GM12878 (cell line): ENCODE data around the gene NUMB. TPM values are rescaled to one million over a fixed set of nuclear protein-coding genes. Genes with fewer than 3 reads are reported as not detected.

ENCODE experiments used
- ATAC-seq: fragments of 200-7000 bp; cut with Tn5 transposase; 3 replicates; pipeline ENCODE4 v1.9.1; 2020; ENCODE audit warnings: mild to moderate bottlenecking, moderate library complexity
- BruUV-seq: library from RNA; stranded (reverse); fragments of 400-500 nt; replicated peaks from 2 replicates; lab custom pipeline; 2021; lab: Mats Ljungman, UMichigan
- CTCF ChIA-PET: fragments of 300-600 bp; sonication (Branson Sonifier 250); formaldehyde crosslinking; extraction: SDS; loops from one replicate; lab custom pipeline; 2021; ENCODE audit warnings: inconsistent platforms; lab: Yijun Ruan, JAX
- POLR2A ChIA-PET: fragments of 350-600 bp; formaldehyde crosslinking; extraction: SDS; loops from one replicate; lab custom pipeline; 2021; ENCODE audit warnings: inconsistent platforms; lab: Charles Lee
- RAD21 ChIA-PET: fragments of 300-600 bp; sonication (Branson Sonifier 250); formaldehyde crosslinking; loops from one replicate; lab custom pipeline; 2023; ENCODE audit warnings: antibody characterized with exemption; ENCODE audit not compliant: unreplicated experiment; lab: Charles Lee
- SMC1A ChIA-PET: fragments of 300-600 bp; sonication (Branson Sonifier 250); formaldehyde crosslinking; loops from one replicate; lab custom pipeline; 2023; ENCODE audit not compliant: unreplicated experiment, uncharacterized antibody; lab: Charles Lee
- DNase-seq: peaks from one replicate; pipeline ENCODE4 v3.0.0-alpha.2; 2011; ENCODE audit warnings: low read depth, low spot score
- FAIRE-seq: peaks from 3 replicates; lab custom pipeline; 2011; peaks lifted over from hg19 to GRCh38; lab: Jason Lieb, UNC
- H2AFZ ChIP-seq: 2 replicates; pipeline ENCODE4 v1.6.0; 2011; ENCODE audit warnings: low read depth, low read length, control low read depth; ENCODE audit not compliant: control insufficient read depth
- H3K27ac ChIP-seq: 2 replicates; pipeline ENCODE4 v1.5.1; 2011; ENCODE audit warnings: control low read depth; ENCODE audit not compliant: control insufficient read depth, insufficient read depth
- H3K27me3 ChIP-seq, 2 experiments: replicated peaks in 1 of 2; 2 replicates each; pipeline versions ENCODE4 v1.6.0 to v1.6.1; 2011; ENCODE audit warnings: low read length in 1 of 2; ENCODE audit not compliant: control insufficient read depth in 2 of 2, insufficient read depth in 2 of 2
- H3K36me3 ChIP-seq, 2 experiments: 2 replicates each; pipeline ENCODE4 v1.5.1; 2011; ENCODE audit warnings: low read length in 1 of 2; ENCODE audit not compliant: control insufficient read depth in 2 of 2, insufficient read depth in 2 of 2
- H3K4me1 ChIP-seq: 2 replicates; pipeline ENCODE4 v1.6.1; 2011; ENCODE audit warnings: mild to moderate bottlenecking, low read length, moderate library complexity, mixed read lengths; ENCODE audit not compliant: control insufficient read depth, insufficient read depth
- H3K4me2 ChIP-seq: 2 replicates; pipeline ENCODE4 v1.6.0; 2011; ENCODE audit warnings: control low read depth; ENCODE audit not compliant: control insufficient read depth, insufficient read depth
- H3K4me3 ChIP-seq: fragments of 200-600 bp; sonication (generic); 2 replicates; pipeline ENCODE4 v1.5.1; 2016
- H3K79me2 ChIP-seq: 2 replicates; pipeline ENCODE4 v1.6.0; 2011; ENCODE audit warnings: low read length; ENCODE audit not compliant: control insufficient read depth, insufficient read depth
- H3K9ac ChIP-seq: 2 replicates; pipeline ENCODE4 v1.8.0; 2011; ENCODE audit warnings: low read length, control low read depth, mixed read lengths; ENCODE audit not compliant: control insufficient read depth, insufficient read depth
- H3K9me3 ChIP-seq: replicated peaks from 3 replicates; pipeline ENCODE4 v1.5.1; 2011; ENCODE audit warnings: mild to moderate bottlenecking, low read length; ENCODE audit not compliant: control insufficient read depth, insufficient read depth
- H4K20me1 ChIP-seq: 2 replicates; pipeline ENCODE4 v1.6.0; 2011; ENCODE audit not compliant: control insufficient read depth, insufficient read depth
- BACH1 ChIP-seq: fragments of 450-650 bp; IDR thresholded peaks from 2 replicates; pipeline ENCODE4 v1.6.1; 2017; ENCODE audit warnings: mild to moderate bottlenecking, borderline replicate concordance
- CBX5 ChIP-seq: sonication (generic); IDR thresholded peaks from 2 replicates; pipeline ENCODE4 v1.6.1; 2016; ENCODE audit warnings: low read depth, moderate library complexity, mild to moderate bottlenecking, inconsistent platforms
- CHD4 ChIP-seq: fragments of 200-600 bp; sonication (generic); IDR thresholded peaks from 2 replicates; pipeline ENCODE4 v1.6.1; 2016; ENCODE audit warnings: mild to moderate bottlenecking
- CREB1 ChIP-seq: IDR thresholded peaks from 2 replicates; pipeline ENCODE4 v1.6.1; 2012; ENCODE audit warnings: low read depth, mild to moderate bottlenecking, inconsistent platforms
- KLF5 ChIP-seq: fragments of 450-650 bp; IDR thresholded peaks from 2 replicates; pipeline ENCODE4 v1.6.1; 2014; ENCODE audit warnings: mild to moderate bottlenecking; ENCODE audit not compliant: partially characterized antibody
- PAX8 ChIP-seq: fragments of 450-650 bp; IDR thresholded peaks from 2 replicates; pipeline ENCODE4 v1.6.1; 2017; ENCODE audit warnings: mild to moderate bottlenecking, moderate library complexity
- POLR2AphosphoS2 ChIP-seq: IDR thresholded peaks from 2 replicates; pipeline ENCODE4 v1.6.1; 2011; ENCODE audit warnings: low read depth, mild to moderate bottlenecking, low read length, improper control_type of control experiment, moderate library complexity
- SMC3 ChIP-seq: IDR thresholded peaks from 2 replicates; pipeline ENCODE4 v1.6.1; 2011; ENCODE audit warnings: low read length, improper control_type of control experiment, borderline replicate concordance
- TCF12 ChIP-seq: IDR thresholded peaks from 2 replicates; pipeline ENCODE4 v1.6.1; 2011; ENCODE audit warnings: low read depth, mild to moderate bottlenecking, low read length
- TCF7 ChIP-seq: IDR thresholded peaks from 2 replicates; pipeline ENCODE4 v1.6.1; 2014; ENCODE audit warnings: antibody characterized with exemption, borderline replicate concordance
- YY1 ChIP-seq: IDR thresholded peaks from 2 replicates; pipeline ENCODE4 v1.6.1; 2011; ENCODE audit warnings: low read depth, mild to moderate bottlenecking, low read length
- ZNF207 ChIP-seq: fragments of 450-650 bp; IDR thresholded peaks from 2 replicates; pipeline ENCODE4 v1.6.1; 2014; ENCODE audit warnings: antibody characterized with exemption, mild to moderate bottlenecking, borderline replicate concordance
- ZNF622 ChIP-seq: fragments of 450-650 bp; IDR thresholded peaks from 2 replicates; pipeline ENCODE4 v1.6.1; 2017; ENCODE audit warnings: mild to moderate bottlenecking, inconsistent platforms
- WGBS: methylation state at CpG from one replicate; pipeline ENCODE4 v1.1.6; 2016; ENCODE audit warnings: low lambda C conversion rate; ENCODE audit not compliant: insufficient replicate concordance, insufficient coverage; ENCODE audit errors: missing lambda C conversion rate; 5-methylcytosine and 5-hydroxymethylcytosine counted together
- in situ Hi-C: fragments of 300-500 bp; cut with MboI; formaldehyde crosslinking; loops from 9 replicates; pipeline ENCODE4 v1.14.3; 2018; ENCODE audit warnings: mixed read lengths
- intact Hi-C: fragments of 100-400 bp; cut with micrococcal nuclease; formaldehyde crosslinking; loops from one replicate; pipeline ENCODE4 v1.14.2; 2022; ENCODE audit not compliant: unreplicated experiment
- polyA plus RNA-seq, 11 experiments: library from polyadenylated mRNA; depleted of rRNA in 4 of 11; unstranded in 6 of 11; stranded (reverse) in 5 of 11; fragments of >200 nt; fragmentation: Nextera tagmentation in 4 of 11; fragmentation: Illumina TruSeq in 1 of 11; extraction: Ambion mirVana in 4 of 11; extraction: Trizol in 1 of 11; gene quantifications; 1 replicate in 1 of 11; 2 replicates in 10 of 11; pipeline versions ENCODE4 v1.2.1 to v1.2.3, GENCODE V29; 2011 to 2016; ENCODE audit warnings: inconsistent platforms in 2 of 11, missing spikeins in 2 of 11, low read depth in 1 of 11
- total RNA-seq, 4 experiments: library from RNA; depleted of rRNA in 3 of 4; stranded (reverse); fragments of >200 nt in 3 of 4; fragmentation: Illumina TruSeq in 1 of 4; extraction: Trizol in 1 of 4; gene quantifications; 2 replicates each; pipeline versions ENCODE4 v1.2.1 to v1.2.3, GENCODE V29; 2013 to 2021
- TF ChIP-seq, protein P1 (sequence below): IDR thresholded peaks from 2 replicates; pipeline ENCODE4 v1.6.1; 2012; ENCODE audit warnings: low read depth, low read length, improper control_type of control experiment
- TF ChIP-seq, protein P2 (sequence below): IDR thresholded peaks from 2 replicates; pipeline ENCODE4 v1.6.1; 2011; ENCODE audit warnings: low read depth, mild to moderate bottlenecking, low read length, moderate library complexity, borderline replicate concordance; ENCODE audit errors: extremely low read depth

NUMB gene
- total and polyA plus RNA-seq, 10 of the 15 experiments (the other 5 are each of a cell fraction or from before 2014, with no cell fraction given), result 22.0 to 147 (median 48.9) TPM

DNA sequence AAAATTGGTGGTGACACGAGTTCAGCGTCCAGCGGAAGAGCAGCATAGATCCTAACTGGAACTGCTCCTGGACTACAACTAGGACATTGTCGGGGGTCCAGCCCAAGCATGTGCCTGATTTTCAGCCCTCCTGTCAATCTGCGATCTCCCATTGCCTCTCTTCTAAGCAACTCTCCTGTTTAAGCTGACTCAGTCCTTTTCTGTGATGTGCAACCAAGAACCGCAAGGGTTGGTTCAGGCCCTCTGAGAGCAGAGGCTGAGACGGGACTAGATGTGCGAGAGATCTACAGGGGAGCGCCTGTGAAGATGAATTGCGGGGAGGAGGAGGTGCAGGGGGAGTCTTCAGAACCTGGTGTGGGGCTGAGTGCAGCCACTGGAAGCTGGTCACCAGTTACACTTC lies 224.8 kb downstream of the NUMB start:
- Histone ChIP-seq H3K27me3 (peaks cover 5 to 19% of the 10 kb centered on the region in 2 experiments), H2AFZ (no peak overlapping the region), H3K9ac (no peak overlapping the region), H4K20me1 (no peaks in the 10 kb centered on the region), H3K9me3 (no peaks in the 10 kb centered on the region; the same call in 2 of the 3 replicates), H3K4me2 (no peak overlapping the region), H3K4me3 (no peak overlapping the region), H3K4me1 (peaks cover 16% of the 10 kb centered on the region), H3K27ac (no peak overlapping the region), H3K36me3 (no peaks in the 10 kb centered on the region; a peak in 2 of 4 replicates), H3K79me2 (no peaks in the 10 kb centered on the region)
- in situ Hi-C loops, result no loop called here
- no TSS peak for BruUV-seq
- no peak for ATAC-seq
- FAIRE-seq, result no peak
- CTCF ChIA-PET, result interaction anchor here (1.5 to 6.6 kb wide), 4 partner anchors 11 to 238 kb away, joined by 5 to 75 read pairs (median 17); no protein-coding TSS in a partner anchor
- no peak for DNase-seq
- no peak for TF ChIP-seq TCF12
- TF ChIP-seq, protein P1, sequence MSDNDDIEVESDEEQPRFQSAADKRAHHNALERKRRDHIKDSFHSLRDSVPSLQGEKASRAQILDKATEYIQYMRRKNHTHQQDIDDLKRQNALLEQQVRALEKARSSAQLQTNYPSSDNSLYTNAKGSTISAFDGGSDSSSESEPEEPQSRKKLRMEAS, result no peak
- TF ChIP-seq TCF7, result no peak
- TF ChIP-seq, protein P2, sequence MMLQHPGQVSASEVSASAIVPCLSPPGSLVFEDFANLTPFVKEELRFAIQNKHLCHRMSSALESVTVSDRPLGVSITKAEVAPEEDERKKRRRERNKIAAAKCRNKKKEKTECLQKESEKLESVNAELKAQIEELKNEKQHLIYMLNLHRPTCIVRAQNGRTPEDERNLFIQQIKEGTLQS, result no peak
- TF ChIP-seq CREB1, result no peak
- TF ChIP-seq POLR2AphosphoS2, result no peak
- no peak for TF ChIP-seq ZNF622
- TF ChIP-seq PAX8, result no peak
- TF ChIP-seq CBX5, result no peak
- TF ChIP-seq BACH1, result no peak
- no peak for TF ChIP-seq CHD4
- TF ChIP-seq ZNF207, result no peak
- no peak for TF ChIP-seq SMC3
- TF ChIP-seq YY1, result no peak
- TF ChIP-seq KLF5, result no peak
- 69% methylated on average over 10 of the region's 10 CpGs for WGBS
- SMC1A ChIA-PET, result interaction anchor here (1.6 to 5.2 kb wide), 8 partner anchors 9 to 236 kb away, joined by 5 to 75 read pairs (median 10); no protein-coding TSS in a partner anchor
- POLR2A ChIA-PET, result interaction anchor here (0.5 to 2.9 kb wide), 2 partner anchors 10 to 13 kb away, joined by 3 to 14 read pairs; no protein-coding TSS in a partner anchor
- RAD21 ChIA-PET, result interaction anchor here (1.7 to 3.0 kb wide), 3 partner anchors 11 to 238 kb away, joined by 5 to 55 read pairs (median 11); no protein-coding TSS in a partner anchor
- intact Hi-C loops, result loop anchor here (5.0 kb wide), 1 partner anchor 239 kb away; no protein-coding TSS in a partner anchor
